HepG2 (cell line): ENCODE data around the gene ZNF112. TPM values are rescaled to one million over a fixed set of nuclear protein-coding genes. Genes with fewer than 3 reads are reported as not detected.

Experiments
- KDM5B ChIP-seq: sonication (generic); formaldehyde crosslinking; IDR thresholded peaks from 2 replicates; pipeline ENCODE4 v1.4.0; 2020; ENCODE audit warnings: missing genetic modification reagents, mild to moderate bottlenecking, borderline replicate concordance
- MXI1 ChIP-seq: IDR thresholded peaks from 3 replicates; pipeline ENCODE4 v1.6.1; 2012; ENCODE audit warnings: low read depth, low read length, inconsistent platforms, borderline replicate concordance
- POLR2AphosphoS5 ChIP-seq: IDR thresholded peaks from 2 replicates; pipeline ENCODE4 v1.6.1; 2012; ENCODE audit warnings: low read depth, low read length
- SOX6 ChIP-seq, 2 experiments: fragments of 450-650 bp in 1 of 2; sonication (generic) in 1 of 2; formaldehyde crosslinking in 1 of 2; IDR thresholded peaks; 2 replicates each; pipeline versions ENCODE4 v1.4.0 to v1.6.1; 2017 to 2020; ENCODE audit warnings: antibody characterized with exemption in 1 of 2, mild to moderate bottlenecking in 1 of 2, missing genetic modification reagents in 1 of 2
- polyA plus RNA-seq, 8 experiments: library from polyadenylated mRNA; depleted of rRNA in 3 of 8; stranded (reverse) in 7 of 8; unstranded in 1 of 8; fragments of >200 nt; fragmentation: Illumina TruSeq in 4 of 8; extraction: Trizol in 4 of 8; gene quantifications; 2 replicates each; pipeline versions ENCODE4 v1.2.1 to v1.2.3, GENCODE V29; 2011 to 2016; ENCODE audit warnings: low read depth in 4 of 8, missing spikeins in 1 of 8, mixed read lengths in 1 of 8; ENCODE audit not compliant: insufficient read depth in 1 of 8
- total RNA-seq, 5 experiments: library from RNA; depleted of rRNA; stranded (reverse); fragments of >200 nt; fragmentation: Illumina TruSeq; extraction: Trizol; gene quantifications; 2 replicates each; pipeline ENCODE4 v1.2.3, GENCODE V29; 2016; ENCODE audit warnings: low read depth in 1 of 5
- TF ChIP-seq, protein P1 (sequence below): fragments of 450-650 bp; IDR thresholded peaks from 2 replicates; pipeline ENCODE4 v1.6.1; 2017; ENCODE audit warnings: mild to moderate bottlenecking
- TF ChIP-seq, protein P2 (sequence below): sonication (generic); formaldehyde crosslinking; IDR thresholded peaks from 2 replicates; pipeline ENCODE4 v1.8.0; 2022; ENCODE audit warnings: mild to moderate bottlenecking, missing genetic modification reagents, moderate library complexity
- TF ChIP-seq, protein P3 (sequence below): IDR thresholded peaks from 2 replicates; pipeline ENCODE4 v1.6.1; 2016; ENCODE audit warnings: low read depth, missing genetic modification reagents, missing compliant biosample characterization
- TF ChIP-seq, protein P4 (sequence below): sonication (generic); formaldehyde crosslinking; IDR thresholded peaks from 2 replicates; pipeline ENCODE4 v1.4.0; 2020; ENCODE audit warnings: low read depth, mild to moderate bottlenecking, missing genetic modification reagents
- TF ChIP-seq, protein P5 (sequence below): sonication (generic); formaldehyde crosslinking; IDR thresholded peaks from 2 replicates; pipeline ENCODE4 v1.5.0; 2020; ENCODE audit warnings: missing genetic modification reagents, mild to moderate bottlenecking, borderline replicate concordance

ZNF112 gene
- total and polyA plus RNA-seq, 2 of the 13 experiments (the other 11 are each of a cell fraction or from before 2014, with no cell fraction given): 1.8 to 3.6 TPM

DNA sequence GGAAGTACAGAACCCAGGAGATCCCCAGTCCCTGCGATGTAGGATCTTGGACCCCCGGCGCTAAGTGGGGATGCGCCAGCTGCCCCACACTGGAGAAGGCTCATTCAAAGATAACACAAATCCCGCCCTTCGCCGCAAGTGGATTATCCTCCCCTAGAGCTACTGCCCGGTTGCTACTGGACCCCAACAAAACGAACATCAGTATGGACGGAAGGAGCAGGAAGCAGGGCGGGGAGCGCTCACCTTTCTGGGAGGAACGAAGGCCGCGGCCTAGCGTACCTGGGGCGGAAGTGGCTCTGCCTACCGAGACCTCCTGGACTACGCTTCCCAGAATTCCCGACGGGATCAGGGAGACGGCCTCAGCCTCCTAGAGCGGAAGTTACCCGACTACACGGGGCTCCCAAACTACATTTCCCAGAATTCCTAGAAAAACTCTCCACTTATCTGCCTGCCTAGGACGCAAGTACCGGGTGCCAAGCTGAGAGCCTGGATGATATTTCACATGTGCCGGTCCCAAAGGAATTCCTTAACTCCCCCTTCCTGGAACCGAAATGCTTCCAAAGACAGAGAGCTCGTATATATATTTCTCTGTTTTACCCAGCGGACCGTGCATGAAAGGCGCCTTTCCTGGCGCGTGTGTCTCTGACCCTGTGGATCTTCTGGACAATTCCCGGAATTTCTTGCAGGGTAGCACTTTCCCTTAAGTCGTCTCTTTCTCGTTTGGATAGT lies at the start of gene ZNF112 (continued):
- TF ChIP-seq, protein P1, sequence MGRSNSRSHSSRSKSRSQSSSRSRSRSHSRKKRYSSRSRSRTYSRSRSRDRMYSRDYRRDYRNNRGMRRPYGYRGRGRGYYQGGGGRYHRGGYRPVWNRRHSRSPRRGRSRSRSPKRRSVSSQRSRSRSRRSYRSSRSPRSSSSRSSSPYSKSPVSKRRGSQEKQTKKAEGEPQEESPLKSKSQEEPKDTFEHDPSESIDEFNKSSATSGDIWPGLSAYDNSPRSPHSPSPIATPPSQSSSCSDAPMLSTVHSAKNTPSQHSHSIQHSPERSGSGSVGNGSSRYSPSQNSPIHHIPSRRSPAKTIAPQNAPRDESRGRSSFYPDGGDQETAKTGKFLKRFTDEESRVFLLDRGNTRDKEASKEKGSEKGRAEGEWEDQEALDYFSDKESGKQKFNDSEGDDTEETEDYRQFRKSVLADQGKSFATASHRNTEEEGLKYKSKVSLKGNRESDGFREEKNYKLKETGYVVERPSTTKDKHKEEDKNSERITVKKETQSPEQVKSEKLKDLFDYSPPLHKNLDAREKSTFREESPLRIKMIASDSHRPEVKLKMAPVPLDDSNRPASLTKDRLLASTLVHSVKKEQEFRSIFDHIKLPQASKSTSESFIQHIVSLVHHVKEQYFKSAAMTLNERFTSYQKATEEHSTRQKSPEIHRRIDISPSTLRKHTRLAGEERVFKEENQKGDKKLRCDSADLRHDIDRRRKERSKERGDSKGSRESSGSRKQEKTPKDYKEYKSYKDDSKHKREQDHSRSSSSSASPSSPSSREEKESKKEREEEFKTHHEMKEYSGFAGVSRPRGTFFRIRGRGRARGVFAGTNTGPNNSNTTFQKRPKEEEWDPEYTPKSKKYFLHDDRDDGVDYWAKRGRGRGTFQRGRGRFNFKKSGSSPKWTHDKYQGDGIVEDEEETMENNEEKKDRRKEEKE: no peak
- TF ChIP-seq POLR2AphosphoS5: peak; percentile 72
- TF ChIP-seq, protein P2, sequence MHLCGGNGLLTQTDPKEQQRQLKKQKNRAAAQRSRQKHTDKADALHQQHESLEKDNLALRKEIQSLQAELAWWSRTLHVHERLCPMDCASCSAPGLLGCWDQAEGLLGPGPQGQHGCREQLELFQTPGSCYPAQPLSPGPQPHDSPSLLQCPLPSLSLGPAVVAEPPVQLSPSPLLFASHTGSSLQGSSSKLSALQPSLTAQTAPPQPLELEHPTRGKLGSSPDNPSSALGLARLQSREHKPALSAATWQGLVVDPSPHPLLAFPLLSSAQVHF (CRISPR knock-in tag): no peak
- TF ChIP-seq, protein P3, sequence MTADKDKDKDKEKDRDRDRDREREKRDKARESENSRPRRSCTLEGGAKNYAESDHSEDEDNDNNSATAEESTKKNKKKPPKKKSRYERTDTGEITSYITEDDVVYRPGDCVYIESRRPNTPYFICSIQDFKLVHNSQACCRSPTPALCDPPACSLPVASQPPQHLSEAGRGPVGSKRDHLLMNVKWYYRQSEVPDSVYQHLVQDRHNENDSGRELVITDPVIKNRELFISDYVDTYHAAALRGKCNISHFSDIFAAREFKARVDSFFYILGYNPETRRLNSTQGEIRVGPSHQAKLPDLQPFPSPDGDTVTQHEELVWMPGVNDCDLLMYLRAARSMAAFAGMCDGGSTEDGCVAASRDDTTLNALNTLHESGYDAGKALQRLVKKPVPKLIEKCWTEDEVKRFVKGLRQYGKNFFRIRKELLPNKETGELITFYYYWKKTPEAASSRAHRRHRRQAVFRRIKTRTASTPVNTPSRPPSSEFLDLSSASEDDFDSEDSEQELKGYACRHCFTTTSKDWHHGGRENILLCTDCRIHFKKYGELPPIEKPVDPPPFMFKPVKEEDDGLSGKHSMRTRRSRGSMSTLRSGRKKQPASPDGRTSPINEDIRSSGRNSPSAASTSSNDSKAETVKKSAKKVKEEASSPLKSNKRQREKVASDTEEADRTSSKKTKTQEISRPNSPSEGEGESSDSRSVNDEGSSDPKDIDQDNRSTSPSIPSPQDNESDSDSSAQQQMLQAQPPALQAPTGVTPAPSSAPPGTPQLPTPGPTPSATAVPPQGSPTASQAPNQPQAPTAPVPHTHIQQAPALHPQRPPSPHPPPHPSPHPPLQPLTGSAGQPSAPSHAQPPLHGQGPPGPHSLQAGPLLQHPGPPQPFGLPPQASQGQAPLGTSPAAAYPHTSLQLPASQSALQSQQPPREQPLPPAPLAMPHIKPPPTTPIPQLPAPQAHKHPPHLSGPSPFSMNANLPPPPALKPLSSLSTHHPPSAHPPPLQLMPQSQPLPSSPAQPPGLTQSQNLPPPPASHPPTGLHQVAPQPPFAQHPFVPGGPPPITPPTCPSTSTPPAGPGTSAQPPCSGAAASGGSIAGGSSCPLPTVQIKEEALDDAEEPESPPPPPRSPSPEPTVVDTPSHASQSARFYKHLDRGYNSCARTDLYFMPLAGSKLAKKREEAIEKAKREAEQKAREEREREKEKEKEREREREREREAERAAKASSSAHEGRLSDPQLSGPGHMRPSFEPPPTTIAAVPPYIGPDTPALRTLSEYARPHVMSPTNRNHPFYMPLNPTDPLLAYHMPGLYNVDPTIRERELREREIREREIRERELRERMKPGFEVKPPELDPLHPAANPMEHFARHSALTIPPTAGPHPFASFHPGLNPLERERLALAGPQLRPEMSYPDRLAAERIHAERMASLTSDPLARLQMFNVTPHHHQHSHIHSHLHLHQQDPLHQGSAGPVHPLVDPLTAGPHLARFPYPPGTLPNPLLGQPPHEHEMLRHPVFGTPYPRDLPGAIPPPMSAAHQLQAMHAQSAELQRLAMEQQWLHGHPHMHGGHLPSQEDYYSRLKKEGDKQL (CRISPR knock-in tag): no peak
- TF ChIP-seq SOX6 (IDR thresholded peaks at IDR 0.05): no peak
- peak; percentile 39; the same call in 1 of the 2 replicates for TF ChIP-seq SOX6 (CRISPR knock-in tag; IDR thresholded peaks at IDR 0.05)
- TF ChIP-seq, protein P4, sequence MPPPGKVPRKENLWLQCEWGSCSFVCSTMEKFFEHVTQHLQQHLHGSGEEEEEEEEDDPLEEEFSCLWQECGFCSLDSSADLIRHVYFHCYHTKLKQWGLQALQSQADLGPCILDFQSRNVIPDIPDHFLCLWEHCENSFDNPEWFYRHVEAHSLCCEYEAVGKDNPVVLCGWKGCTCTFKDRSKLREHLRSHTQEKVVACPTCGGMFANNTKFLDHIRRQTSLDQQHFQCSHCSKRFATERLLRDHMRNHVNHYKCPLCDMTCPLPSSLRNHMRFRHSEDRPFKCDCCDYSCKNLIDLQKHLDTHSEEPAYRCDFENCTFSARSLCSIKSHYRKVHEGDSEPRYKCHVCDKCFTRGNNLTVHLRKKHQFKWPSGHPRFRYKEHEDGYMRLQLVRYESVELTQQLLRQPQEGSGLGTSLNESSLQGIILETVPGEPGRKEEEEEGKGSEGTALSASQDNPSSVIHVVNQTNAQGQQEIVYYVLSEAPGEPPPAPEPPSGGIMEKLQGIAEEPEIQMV (CRISPR knock-in tag): no peak
- TF ChIP-seq, protein P5, sequence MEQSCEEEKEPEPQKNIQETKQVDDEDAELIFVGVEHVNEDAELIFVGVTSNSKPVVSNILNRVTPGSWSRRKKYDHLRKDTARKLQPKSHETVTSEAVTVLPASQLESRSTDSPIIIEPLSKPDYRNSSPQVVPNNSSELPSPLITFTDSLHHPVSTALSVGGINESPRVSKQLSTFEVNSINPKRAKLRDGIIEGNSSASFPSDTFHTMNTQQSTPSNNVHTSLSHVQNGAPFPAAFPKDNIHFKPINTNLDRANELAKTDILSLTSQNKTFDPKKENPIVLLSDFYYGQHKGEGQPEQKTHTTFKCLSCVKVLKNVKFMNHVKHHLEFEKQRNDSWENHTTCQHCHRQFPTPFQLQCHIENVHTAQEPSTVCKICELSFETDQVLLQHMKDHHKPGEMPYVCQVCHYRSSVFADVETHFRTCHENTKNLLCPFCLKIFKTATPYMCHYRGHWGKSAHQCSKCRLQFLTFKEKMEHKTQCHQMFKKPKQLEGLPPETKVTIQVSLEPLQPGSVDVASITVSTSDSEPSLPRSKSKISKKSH: peak; percentile 71; the same call in 1 of the 2 replicates
- peak; percentile 68; the same call in 1 of the 2 replicates for TF ChIP-seq KDM5B
- TF ChIP-seq MXI1: peak; percentile 11; the same call in 1 of the 3 replicates
